Activated CD8-positive, alpha-beta T cell treated with anti-CD3 and anti-CD28 coated beads for 36 hours (primary cell): Measurements from ENCODE around the gene PPP1R14C. TPM values are rescaled to one million over a fixed set of nuclear protein-coding genes. Genes with fewer than 3 reads are reported as not detected.

Experiments
- ATAC-seq: fragments of 200-7000 bp; cut with Tn5 transposase; one replicate; pipeline ENCODE4 v1.10.0; 2021; ENCODE audit warnings: mild to moderate bottlenecking, moderate library complexity
- CTCF ChIA-PET: fragments of 350-600 bp; sonication (Branson Sonifier 250); formaldehyde crosslinking; loops from one replicate; lab custom pipeline; 2021; ENCODE audit warnings: antibody characterized with exemption; lab: Charles Lee
- POLR2A ChIA-PET: fragments of 350-600 bp; sonication (Branson Sonifier 250); formaldehyde crosslinking; loops from one replicate; lab custom pipeline; 2021; ENCODE audit warnings: antibody characterized with exemption; lab: Charles Lee
- DNase-seq: peaks from one replicate; pipeline ENCODE4 v3.0.0-alpha.2; 2020
- H3K27ac Mint-ChIP-seq: one replicate; pipeline ENCODE4 v1.8.0; 2021; ENCODE audit warnings: mild to moderate bottlenecking, mixed read lengths
- H3K27me3 Mint-ChIP-seq: one replicate; pipeline ENCODE4 v1.8.0; 2021; ENCODE audit warnings: mixed read lengths
- H3K36me3 Mint-ChIP-seq: one replicate; pipeline ENCODE4 v1.8.0; 2021; ENCODE audit warnings: low read depth, mixed read lengths
- H3K4me1 Mint-ChIP-seq: one replicate; pipeline ENCODE4 v1.8.0; 2021; ENCODE audit warnings: low read depth, mixed read lengths
- H3K4me3 Mint-ChIP-seq: one replicate; pipeline ENCODE4 v1.8.0; 2021; ENCODE audit warnings: mild to moderate bottlenecking, moderate library complexity, mixed read lengths
- H3K9me3 Mint-ChIP-seq: one replicate; pipeline ENCODE4 v1.8.0; 2021; ENCODE audit warnings: mixed read lengths
- CTCF ChIP-seq: fragments of 200-600 bp; IDR thresholded peaks from one replicate; pipeline ENCODE4 v1.8.0; 2022; ENCODE audit warnings: antibody characterized with exemption, mild to moderate bottlenecking
- intact Hi-C: fragments of 100-400 bp; cut with micrococcal nuclease; formaldehyde crosslinking; loops from one replicate; pipeline ENCODE4 v1.10.0; 2022
- total RNA-seq, 2 experiments: library from RNA; stranded (reverse); gene quantifications; one replicate each; pipeline ENCODE4 v1.2.3, GENCODE V29; 2021

Gene PPP1R14C
- total RNA-seq, 2 experiments from 2014 or later = 0.65 to 0.86 TPM

- DNase-seq (no peak), ATAC-seq (no peak)
- ChIA-PET CTCF (interaction anchor here (0.6 kb wide), 1 partner anchor 214 kb away, joined by 3 read pairs; no protein-coding TSS in a partner anchor), POLR2A (no interaction called here)
- Mint-ChIP-seq H3K36me3 (no peaks in the 10 kb centered on the region), H3K4me3 (no peak overlapping the region), H3K9me3 (no peaks in the 10 kb centered on the region), H3K27me3 (peaks cover 1% of the 10 kb centered on the region), H3K4me1 (peaks cover 5% of the 10 kb centered on the region), H3K27ac (no peak overlapping the region)
- TF ChIP-seq CTCF = no peak
- intact Hi-C loops = no loop called here
Measured at GRCh38 chr6:150203871-150204545, 61.2 kb downstream of the PPP1R14C start.

GRCh38 chr6:150204705-150205472, 62.0 kb downstream of the PPP1R14C start:
- Mint-ChIP-seq H3K36me3 (no peaks in the 10 kb centered on the region), H3K27me3 (peaks cover 1% of the 10 kb centered on the region), H3K27ac (no peak overlapping the region), H3K4me3 (no peak overlapping the region), H3K9me3 (no peaks in the 10 kb centered on the region), H3K4me1 (peaks cover 5% of the 10 kb centered on the region)
- DNase-seq (no peak), ATAC-seq (no peak)
- TF ChIP-seq CTCF = no peak
- CTCF ChIA-PET = interaction anchor here (0.6 kb wide), 1 partner anchor 213 kb away, joined by 3 read pairs; no protein-coding TSS in a partner anchor
- intact Hi-C loops = no loop called here
- POLR2A ChIA-PET = no interaction called here

- H3K27me3 Mint-ChIP-seq = peaks cover 4% of the 10 kb centered on the region
- no peak overlapping the region for H3K4me3 Mint-ChIP-seq
- ChIA-PET POLR2A (interaction anchor here (0.8 kb wide), 1 partner anchor 17 kb away, joined by 4 read pairs; no protein-coding TSS in a partner anchor), CTCF (interaction anchor here (1.2 kb wide), 1 partner anchor 127 kb away, joined by 3 read pairs; no protein-coding TSS in a partner anchor)
- no peaks in the 10 kb centered on the region for H3K9me3 Mint-ChIP-seq
- no peak for DNase-seq
- peaks cover 1% of the 10 kb centered on the region for H3K4me1 Mint-ChIP-seq
- no peak for TF ChIP-seq CTCF
- no peak for ATAC-seq
- intact Hi-C loops = no loop called here
- H3K27ac Mint-ChIP-seq = no peak overlapping the region
- no peaks in the 10 kb centered on the region for H3K36me3 Mint-ChIP-seq
Measured at GRCh38 chr6:150207931-150208570, 65.2 kb downstream of the PPP1R14C start.

- H3K9me3 Mint-ChIP-seq = no peaks in the 10 kb centered on the region
- CTCF ChIA-PET = interaction anchor here (1.2 kb wide), 1 partner anchor 128 kb away, joined by 3 read pairs; no protein-coding TSS in a partner anchor
- POLR2A ChIA-PET = interaction anchor here (0.8 kb wide), 1 partner anchor 18 kb away, joined by 4 read pairs; no protein-coding TSS in a partner anchor
- DNase-seq = no peak
- no peak overlapping the region for H3K27ac Mint-ChIP-seq
- no peak overlapping the region for H3K4me3 Mint-ChIP-seq
- ATAC-seq = no peak
- H3K27me3 Mint-ChIP-seq = peaks cover 4% of the 10 kb centered on the region
- TF ChIP-seq CTCF = no peak
- no peaks in the 10 kb centered on the region for H3K4me1 Mint-ChIP-seq
- intact Hi-C loops = no loop called here
- no peaks in the 10 kb centered on the region for H3K36me3 Mint-ChIP-seq
Measured at GRCh38 chr6:150208611-150209352, 65.9 kb downstream of the PPP1R14C start.
